Neuronal stem cell (in vitro differentiated cells): ENCODE measurements around the gene PCDH17.

Source experiments
- DNase-seq: peaks from one replicate; pipeline ENCODE4 v3.0.0-alpha.2; 2013; ENCODE audit warnings: low spot score
- H2AFZ ChIP-seq: one replicate; pipeline ENCODE4 v1.6.1; 2013; ENCODE audit warnings: mild to moderate bottlenecking, low read length, inconsistent platforms
- H2AK5ac ChIP-seq: 2 replicates; pipeline ENCODE4 v1.6.1; 2013; ENCODE audit warnings: low read depth, mild to moderate bottlenecking, inconsistent platforms, low read length, moderate library complexity, mixed read lengths
- H2BK120ac ChIP-seq: 2 replicates; pipeline ENCODE4 v1.6.1; 2013; ENCODE audit warnings: low read depth, mild to moderate bottlenecking, inconsistent platforms, low read length, moderate library complexity, mixed read lengths
- H2BK12ac ChIP-seq: one replicate; pipeline ENCODE4 v1.6.1; 2013; ENCODE audit warnings: low read length, inconsistent platforms
- H2BK15ac ChIP-seq: 2 replicates; pipeline ENCODE4 v1.6.1; 2013; ENCODE audit warnings: mild to moderate bottlenecking, low read length, inconsistent platforms, mixed read lengths
- H2BK5ac ChIP-seq: one replicate; pipeline ENCODE4 v1.6.1; 2013; ENCODE audit warnings: inconsistent platforms, mild to moderate bottlenecking, low read length, moderate library complexity
- H3K14ac ChIP-seq: one replicate; pipeline ENCODE4 v1.6.1; 2013; ENCODE audit warnings: low read length, inconsistent platforms
- H3K18ac ChIP-seq: 2 replicates; pipeline ENCODE4 v1.6.1; 2013; ENCODE audit warnings: low read length, inconsistent platforms
- H3K23ac ChIP-seq: 2 replicates; pipeline ENCODE4 v1.6.1; 2013; ENCODE audit warnings: low read depth, mild to moderate bottlenecking, mixed read lengths, low read length, inconsistent platforms; ENCODE audit not compliant: poor library complexity
- H3K27ac ChIP-seq: replicated peaks from 3 replicates; pipeline ENCODE4 v1.5.1; 2013; ENCODE audit warnings: low read length, inconsistent platforms
- H3K27me3 ChIP-seq, 3 experiments: 2 replicates each; pipeline ENCODE4 v1.6.1; 2013; ENCODE audit warnings: low read length in 3 of 3, mild to moderate bottlenecking in 2 of 3, inconsistent platforms in 1 of 3, low read depth in 1 of 3, mixed read lengths in 1 of 3, moderate library complexity in 1 of 3; ENCODE audit not compliant: control insufficient read depth in 3 of 3, insufficient read depth in 3 of 3
- H3K36me3 ChIP-seq, 2 donors: replicated peaks in 1 of 2; 2 replicates each; pipeline ENCODE4 v1.6.1; 2013; ENCODE audit warnings: low read length in 2 of 2; ENCODE audit not compliant: control insufficient read depth in 2 of 2, insufficient read depth in 2 of 2
- H3K4ac ChIP-seq: 2 replicates; pipeline ENCODE4 v1.6.1; 2013; ENCODE audit warnings: inconsistent platforms, mild to moderate bottlenecking, low read length, moderate library complexity
- H3K4me1 ChIP-seq, 2 donors: 1 replicate in 1 of 2; 2 replicates in 1 of 2; pipeline ENCODE4 v1.6.1; 2013; ENCODE audit warnings: low read length in 2 of 2, low read depth in 1 of 2; ENCODE audit not compliant: control insufficient read depth in 2 of 2, insufficient read depth in 1 of 2
- H3K4me2 ChIP-seq: one replicate; pipeline ENCODE4 v1.6.1; 2013; ENCODE audit warnings: mild to moderate bottlenecking, low read length, inconsistent platforms; ENCODE audit not compliant: insufficient read depth, poor library complexity, severe bottlenecking
- H3K4me3 ChIP-seq, 2 donors: 2 replicates each; pipeline ENCODE4 v1.5.1; 2013; ENCODE audit warnings: low read length in 2 of 2, mild to moderate bottlenecking in 2 of 2, inconsistent platforms in 1 of 2, moderate library complexity in 1 of 2
- H3K79me1 ChIP-seq: one replicate; pipeline ENCODE4 v1.6.1; 2013; ENCODE audit warnings: low read depth, mild to moderate bottlenecking, inconsistent platforms, low read length, moderate library complexity
- H3K9ac ChIP-seq: one replicate; pipeline ENCODE4 v1.6.1; 2013; ENCODE audit warnings: mild to moderate bottlenecking, low read depth, low read length, inconsistent platforms; ENCODE audit not compliant: poor library complexity
- H3K9me3 ChIP-seq, 2 donors: replicated peaks in 1 of 2; 2 replicates each; pipeline versions ENCODE3 to v1.6.1; 2013; ENCODE audit warnings: low read length in 2 of 2, mild to moderate bottlenecking in 2 of 2, inconsistent platforms in 1 of 2, low read depth in 1 of 2, mixed read lengths in 1 of 2, moderate library complexity in 1 of 2; ENCODE audit not compliant: control insufficient read depth in 2 of 2, insufficient read depth in 1 of 2
- H4K8ac ChIP-seq: one replicate; pipeline ENCODE4 v1.6.1; 2013; ENCODE audit warnings: low read depth, mild to moderate bottlenecking, inconsistent platforms, low read length, moderate library complexity
- H4K91ac ChIP-seq: one replicate; pipeline ENCODE4 v1.6.1; 2013; ENCODE audit warnings: low read length, low read depth, mild to moderate bottlenecking, inconsistent platforms; ENCODE audit not compliant: poor library complexity
- WGBS, 2 donors: extraction: QIAGEN DNeasy Blood & Tissue Kit; methylation state at CpG; one replicate each; pipeline ENCODE4 v1.1.7; 2013; ENCODE audit warnings: missing lambda C conversion rate in 2 of 2, mixed read lengths in 1 of 2; ENCODE audit not compliant: insufficient read length in 2 of 2, insufficient replicate concordance in 1 of 2; ENCODE audit errors: extremely low coverage in 2 of 2; 5-methylcytosine and 5-hydroxymethylcytosine counted together

PCDH17 gene

DNA sequence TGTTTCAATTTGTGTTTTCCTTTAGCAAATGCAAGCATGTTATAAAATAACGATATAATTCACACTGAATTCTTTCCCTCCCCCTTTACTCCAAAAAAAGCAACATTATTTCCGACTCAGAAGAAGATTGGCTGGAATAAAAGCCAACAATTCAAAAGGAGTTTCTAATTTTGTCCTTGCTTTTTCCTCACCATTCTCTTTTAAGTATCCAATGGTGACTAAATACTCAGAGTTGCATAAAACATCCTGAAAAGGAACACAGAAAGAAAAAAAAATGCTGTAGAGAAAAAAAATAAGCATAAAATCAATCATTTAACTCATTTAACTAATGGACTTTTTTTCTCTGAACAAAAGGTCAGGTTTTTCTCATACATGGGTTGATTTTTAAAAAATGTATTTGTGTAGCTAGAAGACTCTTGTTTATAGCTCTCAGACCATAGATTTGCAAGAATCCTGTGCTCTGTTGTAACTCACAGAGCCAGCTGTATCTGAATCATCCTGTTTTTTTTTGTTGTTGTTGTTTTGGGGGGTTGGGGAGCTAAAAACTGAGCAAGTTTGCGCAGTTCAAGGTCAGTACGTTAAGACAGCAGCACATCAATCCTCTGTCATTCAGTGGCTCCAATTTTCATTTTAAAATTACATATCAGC, 108.1 kb downstream of the PCDH17 start:
- no peak overlapping the region for H3K4me3 ChIP-seq
- no peak overlapping the region for H3K14ac ChIP-seq
- H4K8ac ChIP-seq = no peak overlapping the region
- no peaks in the 10 kb centered on the region for H3K27me3 ChIP-seq
- no peak overlapping the region for H2BK120ac ChIP-seq
- H3K4ac ChIP-seq = no peak overlapping the region
- no peak overlapping the region for H3K9ac ChIP-seq
- no peaks in the 10 kb centered on the region for H3K36me3 ChIP-seq
- H4K91ac ChIP-seq = no peak overlapping the region
- H3K79me1 ChIP-seq = no peaks in the 10 kb centered on the region
- H2BK15ac ChIP-seq = no peak overlapping the region
- no peak overlapping the region for H3K4me2 ChIP-seq
- H2BK5ac ChIP-seq = no peak overlapping the region
- no CpG with 5 or more reads among the region's 4 CpGs for WGBS, 2 donors
- H2AK5ac ChIP-seq = no peak overlapping the region
- H3K4me1 ChIP-seq = peaks cover 2 to 4% of the 10 kb centered on the region in 2 donors
- H3K9me3 ChIP-seq = no peaks in the 10 kb centered on the region
- H2BK12ac ChIP-seq = no peak overlapping the region
- DNase-seq = no peak
- H3K27ac ChIP-seq = no peak overlapping the region
- no peak overlapping the region for H3K18ac ChIP-seq
- H3K23ac ChIP-seq = no peak overlapping the region
- peak overlapping the region; percentile 32 for H2AFZ ChIP-seq

GRCh38 chr13:57740719-57741118, 109.2 kb downstream of the PCDH17 start:
- no peak overlapping the region for H3K4me3 ChIP-seq
- no CpG with 5 or more reads among the region's 2 CpGs for WGBS, 2 donors
- H3K27ac ChIP-seq = no peak overlapping the region
- no peak overlapping the region for H4K8ac ChIP-seq
- H3K14ac ChIP-seq = no peak overlapping the region
- H2AFZ ChIP-seq = peak overlapping the region; percentile 35
- H3K4me2 ChIP-seq = no peak overlapping the region
- H3K36me3 ChIP-seq = no peaks in the 10 kb centered on the region
- H3K4ac ChIP-seq = no peak overlapping the region
- no peak overlapping the region for H3K9ac ChIP-seq
- no peak overlapping the region for H2AK5ac ChIP-seq
- no peaks in the 10 kb centered on the region for H3K9me3 ChIP-seq
- H3K79me1 ChIP-seq = no peaks in the 10 kb centered on the region
- H2BK5ac ChIP-seq = no peak overlapping the region
- no peak overlapping the region for H4K91ac ChIP-seq
- no peak overlapping the region for H3K18ac ChIP-seq
- H3K4me1 ChIP-seq = peaks cover 2 to 4% of the 10 kb centered on the region in 2 donors
- no peak overlapping the region for H2BK12ac ChIP-seq
- H2BK120ac ChIP-seq = no peak overlapping the region
- no peak for DNase-seq
- H2BK15ac ChIP-seq = no peak overlapping the region
- no peak overlapping the region for H3K23ac ChIP-seq
- H3K27me3 ChIP-seq = no peaks in the 10 kb centered on the region

DNA sequence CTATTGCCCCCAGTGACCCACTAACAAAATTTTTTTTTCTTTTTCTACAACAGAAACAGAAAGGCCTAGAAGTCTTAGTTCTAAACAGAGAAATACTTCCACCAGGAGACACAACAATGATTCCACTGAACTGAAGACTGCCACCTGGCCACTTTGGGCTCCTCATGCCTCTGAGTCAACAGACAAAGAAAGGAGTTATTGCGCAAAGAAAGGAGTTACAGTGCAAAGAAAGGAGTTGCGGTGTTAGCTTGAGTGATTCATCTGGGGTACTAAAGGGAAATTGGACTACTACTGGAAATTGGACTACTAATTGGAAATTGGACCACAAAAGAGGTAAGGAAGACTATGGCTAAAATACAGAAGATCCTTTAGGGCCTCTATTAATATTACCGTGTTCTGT, 116.6 kb downstream of the PCDH17 start:
- H3K27me3 ChIP-seq = no peaks in the 10 kb centered on the region
- no peak overlapping the region for H2BK15ac ChIP-seq
- H3K4me2 ChIP-seq = no peak overlapping the region
- no peak overlapping the region for H2BK12ac ChIP-seq
- DNase-seq = no peak
- no peak overlapping the region for H2BK5ac ChIP-seq
- no peaks in the 10 kb centered on the region for H3K79me1 ChIP-seq
- H2AFZ ChIP-seq = no peak overlapping the region
- H2BK120ac ChIP-seq = no peak overlapping the region
- H3K4me1 ChIP-seq = no peaks in the 10 kb centered on the region
- H3K4ac ChIP-seq = no peak overlapping the region
- H3K9me3 ChIP-seq = peaks cover 0 to 1% of the 10 kb centered on the region in 2 donors
- H4K8ac ChIP-seq = no peak overlapping the region
- no peaks in the 10 kb centered on the region for H3K36me3 ChIP-seq
- no peak overlapping the region for H3K14ac ChIP-seq
- no peak overlapping the region for H3K4me3 ChIP-seq
- no peak overlapping the region for H3K23ac ChIP-seq
- no peak overlapping the region for H3K27ac ChIP-seq
- WGBS, 2 donors = no CpG with 5 or more reads among the region's 3 CpGs
- H2AK5ac ChIP-seq = no peak overlapping the region
- H3K9ac ChIP-seq = no peak overlapping the region
- no peak overlapping the region for H4K91ac ChIP-seq
- no peak overlapping the region for H3K18ac ChIP-seq

- no peak overlapping the region for H3K18ac ChIP-seq
- H3K4me3 ChIP-seq = no peak overlapping the region
- no peak for DNase-seq
- H2AFZ ChIP-seq = no peak overlapping the region
- no peak overlapping the region for H2AK5ac ChIP-seq
- no peak overlapping the region for H4K91ac ChIP-seq
- no CpG with 5 or more reads among the region's 2 CpGs for WGBS, 2 donors
- H3K23ac ChIP-seq = no peak overlapping the region
- H3K4ac ChIP-seq = no peak overlapping the region
- peaks cover 0 to 4% of the 10 kb centered on the region in 2 donors for H3K9me3 ChIP-seq
- H3K14ac ChIP-seq = no peak overlapping the region
- no peaks in the 10 kb centered on the region for H3K27me3 ChIP-seq
- H2BK15ac ChIP-seq = no peak overlapping the region
- H3K4me1 ChIP-seq = peaks cover 0 to 3% of the 10 kb centered on the region in 2 donors
- no peak overlapping the region for H3K27ac ChIP-seq
- H3K4me2 ChIP-seq = no peak overlapping the region
- H3K9ac ChIP-seq = no peak overlapping the region
- no peak overlapping the region for H2BK5ac ChIP-seq
- no peak overlapping the region for H4K8ac ChIP-seq
- H2BK12ac ChIP-seq = no peak overlapping the region
- H2BK120ac ChIP-seq = no peak overlapping the region
- H3K36me3 ChIP-seq = no peaks in the 10 kb centered on the region
- no peaks in the 10 kb centered on the region for H3K79me1 ChIP-seq
Observed at GRCh38 chr13:57760951-57761350, 129.4 kb downstream of the PCDH17 start.
